Muscle layer of duodenum (tissue), 2 donors: Measurements from ENCODE around the gene STPG1.

Experiments used
- H3K27ac ChIP-seq: one replicate; pipeline ENCODE4 v1.7.0; 2013; ENCODE audit warnings: mild to moderate bottlenecking, low read length
- H3K27me3 ChIP-seq: one replicate; pipeline ENCODE4 v1.7.0; 2013; ENCODE audit warnings: low read depth, mild to moderate bottlenecking, control low read depth, low read length
- H3K36me3 ChIP-seq, 2 donors: one replicate each; pipeline ENCODE4 v1.7.0; 2013; ENCODE audit warnings: low read length in 2 of 2, control low read depth in 1 of 2, mild to moderate bottlenecking in 1 of 2; ENCODE audit not compliant: insufficient read depth in 2 of 2, control insufficient read depth in 1 of 2
- H3K4me1 ChIP-seq, 2 donors: one replicate each; pipeline ENCODE4 v1.7.0; 2013; ENCODE audit warnings: low read length in 2 of 2, mild to moderate bottlenecking in 2 of 2, control low read depth in 1 of 2, moderate library complexity in 1 of 2; ENCODE audit not compliant: insufficient read depth in 2 of 2, control insufficient read depth in 1 of 2
- H3K4me3 ChIP-seq, 2 donors: one replicate each; pipeline ENCODE4 v1.7.0; 2013; ENCODE audit warnings: low read length in 2 of 2, low read depth in 1 of 2, mild to moderate bottlenecking in 1 of 2
- H3K9me3 ChIP-seq, 2 donors: one replicate each; pipeline ENCODE4 v1.7.0; 2013; ENCODE audit warnings: low read length in 2 of 2, control low read depth in 1 of 2, mild to moderate bottlenecking in 1 of 2; ENCODE audit not compliant: control insufficient read depth in 1 of 2
- donor health status: healthy.

STPG1 gene

DNA sequence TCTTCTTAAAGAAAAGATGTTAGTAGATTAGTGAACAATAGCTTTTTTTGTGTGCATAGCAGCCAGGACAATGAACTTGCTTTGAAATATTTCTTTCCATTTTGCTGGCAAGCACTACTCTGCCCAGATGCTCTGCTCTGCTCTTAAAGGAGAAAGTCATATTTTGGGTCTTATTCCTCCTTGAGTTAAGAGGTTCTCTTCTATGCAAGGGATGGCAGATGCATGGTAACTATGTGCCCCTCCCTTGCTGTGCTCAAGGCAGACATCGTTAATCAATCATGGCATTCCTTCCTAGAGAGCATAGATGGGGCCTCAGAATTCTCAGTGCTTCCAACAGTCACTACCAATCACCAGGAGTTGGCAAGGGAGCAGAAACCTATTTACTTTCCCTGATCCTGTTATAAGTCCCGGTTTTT lies 29.7 kb upstream of the STPG1 start:
- no peaks in the 10 kb centered on the region for H3K27me3 ChIP-seq
- H3K36me3 ChIP-seq = peaks cover 8 to 10% of the 10 kb centered on the region in 2 donors
- peaks cover 0 to 21% of the 10 kb centered on the region in 2 donors for H3K4me1 ChIP-seq
- H3K27ac ChIP-seq = no peak overlapping the region
- H3K9me3 ChIP-seq = no peaks in the 10 kb centered on the region
- H3K4me3 ChIP-seq = no peak overlapping the region

DNA sequence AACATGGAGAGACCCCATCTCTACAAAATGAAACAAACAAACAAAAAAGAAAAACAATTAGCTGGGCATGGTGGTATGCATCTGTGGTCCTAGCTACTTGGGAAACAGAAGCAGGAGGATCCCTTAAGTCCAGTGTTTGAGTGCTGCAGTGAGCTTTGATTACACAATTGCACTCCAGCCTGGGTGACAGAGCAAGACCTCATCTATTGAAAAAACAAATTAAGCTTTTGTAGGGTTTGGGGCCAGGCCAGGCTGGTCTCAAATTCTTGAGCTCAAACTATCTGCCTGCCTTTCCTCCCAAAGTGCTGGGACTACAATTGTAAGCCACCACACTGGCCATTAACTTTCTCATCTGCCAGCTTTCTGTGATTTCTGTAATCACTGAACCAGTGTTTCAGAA lies 29.2 kb upstream of the STPG1 start:
- Histone ChIP-seq H3K9me3 (no peaks in the 10 kb centered on the region), H3K27me3 (no peaks in the 10 kb centered on the region), H3K27ac (no peak overlapping the region), H3K36me3 (peaks cover 8 to 10% of the 10 kb centered on the region in 2 donors), H3K4me3 (no peak overlapping the region), H3K4me1 (peaks cover 0 to 21% of the 10 kb centered on the region in 2 donors)

DNA sequence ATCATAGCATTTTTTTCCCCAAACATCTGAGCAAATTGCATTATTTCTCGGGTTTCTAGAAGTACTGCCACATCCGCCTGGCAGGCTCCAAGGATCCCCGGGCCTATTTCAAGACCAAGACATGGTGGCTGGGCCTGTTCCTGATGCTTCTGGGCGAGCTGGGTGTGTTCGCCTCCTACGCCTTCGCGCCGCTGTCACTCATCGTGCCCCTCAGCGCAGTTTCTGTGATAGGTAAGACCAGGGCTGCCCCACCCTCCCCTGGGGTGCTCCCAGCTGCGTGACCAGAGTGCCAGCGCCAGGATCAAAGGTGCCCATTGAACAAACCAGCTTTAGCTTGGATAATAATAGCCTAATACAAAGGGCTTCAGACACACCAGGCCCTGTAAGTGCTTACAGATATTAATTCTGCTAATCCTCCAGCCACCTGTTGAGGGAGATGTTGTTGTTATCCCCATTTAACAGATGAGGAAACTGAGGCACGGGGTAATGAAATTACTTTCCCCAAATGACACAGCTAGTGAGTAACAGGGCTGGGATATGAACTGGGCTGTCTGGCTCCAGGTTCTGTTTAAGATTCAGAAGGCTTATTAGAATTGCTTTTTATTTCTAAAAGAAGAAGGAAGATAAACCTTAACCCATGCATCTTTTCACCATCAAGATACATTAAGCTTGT lies 28.6 kb upstream of the STPG1 start:
- Histone ChIP-seq H3K27ac (no peak overlapping the region), H3K4me1 (peaks cover 0 to 21% of the 10 kb centered on the region in 2 donors), H3K27me3 (no peaks in the 10 kb centered on the region), H3K9me3 (no peaks in the 10 kb centered on the region), H3K36me3 (peaks cover 8 to 10% of the 10 kb centered on the region in 2 donors), H3K4me3 (no peak overlapping the region)

DNA sequence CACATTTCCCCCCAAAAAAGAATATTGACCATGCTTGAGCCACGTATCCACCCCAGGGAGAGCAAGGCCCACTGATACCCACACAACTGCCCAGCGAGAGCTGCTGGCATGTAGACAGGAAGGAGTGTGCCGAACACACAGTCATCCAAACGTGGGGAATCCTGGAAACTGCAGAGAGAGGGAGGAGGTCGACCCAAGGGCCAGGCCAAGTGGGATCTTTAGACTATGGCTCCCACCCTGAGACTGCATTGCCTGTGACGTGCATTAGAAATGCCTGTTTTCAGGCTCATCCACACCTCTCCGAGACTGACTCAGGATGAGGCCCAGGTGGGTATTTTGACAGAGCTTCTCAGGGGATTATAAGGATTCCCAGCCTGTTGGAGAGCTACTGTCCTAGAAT lies 27.9 kb upstream of the STPG1 start:
- Histone ChIP-seq H3K4me1 (peaks cover 0 to 21% of the 10 kb centered on the region in 2 donors), H3K27ac (no peak overlapping the region), H3K4me3 (no peak overlapping the region), H3K36me3 (peaks cover 8 to 10% of the 10 kb centered on the region in 2 donors), H3K27me3 (no peaks in the 10 kb centered on the region), H3K9me3 (no peaks in the 10 kb centered on the region)

DNA sequence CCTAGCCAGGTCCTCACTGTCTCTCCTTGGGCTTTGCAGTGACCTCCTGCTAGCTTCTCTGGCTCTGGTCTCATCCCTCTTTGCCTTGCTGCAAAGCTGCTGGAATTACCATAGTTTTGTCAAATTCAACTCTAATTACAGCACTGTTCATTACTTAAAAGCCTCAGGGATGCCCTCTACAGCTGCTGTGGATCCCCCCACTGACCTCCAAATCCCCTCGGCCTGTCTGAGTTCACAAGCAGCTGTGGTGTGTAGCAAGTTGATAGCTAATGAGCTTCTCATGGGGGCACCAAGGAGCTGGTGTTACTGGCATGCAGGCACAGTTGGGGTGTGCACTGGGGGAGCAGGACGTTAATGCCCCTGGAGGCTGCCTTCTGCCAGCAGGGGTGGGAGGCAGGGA lies 26.9 kb upstream of the STPG1 start:
- peaks cover 8% of the 10 kb centered on the region in 2 donors for H3K36me3 ChIP-seq
- H3K9me3 ChIP-seq = no peaks in the 10 kb centered on the region
- peaks cover 0 to 21% of the 10 kb centered on the region in 2 donors for H3K4me1 ChIP-seq
- H3K27ac ChIP-seq = no peak overlapping the region
- no peak overlapping the region for H3K4me3 ChIP-seq
- no peaks in the 10 kb centered on the region for H3K27me3 ChIP-seq

DNA sequence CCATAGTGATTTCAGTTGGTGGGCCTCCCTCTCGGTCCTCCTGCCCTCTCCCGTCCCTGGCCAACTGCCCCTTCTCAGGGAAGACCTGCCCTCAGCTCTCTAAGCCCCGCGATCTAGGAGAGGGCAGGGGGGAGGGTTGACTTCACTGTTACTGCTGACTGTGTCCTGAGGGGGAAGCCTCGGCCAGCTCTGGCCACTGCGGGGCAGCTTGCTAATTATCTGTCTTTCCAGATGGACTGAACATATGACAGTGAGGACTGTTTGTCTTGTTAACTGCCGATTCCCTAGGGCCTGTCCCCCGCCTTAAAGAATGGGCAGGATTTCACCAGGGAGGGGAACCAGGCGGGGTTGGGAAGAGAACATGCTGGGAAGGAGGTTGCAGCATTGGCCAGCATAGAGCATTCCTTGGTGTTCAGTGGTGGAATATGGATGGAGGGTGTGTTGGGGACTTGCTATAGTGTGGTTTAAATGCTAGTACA lies 24.9 kb upstream of the STPG1 start:
- no peaks in the 10 kb centered on the region for H3K27me3 ChIP-seq
- no peaks in the 10 kb centered on the region for H3K9me3 ChIP-seq
- peaks cover 0 to 18% of the 10 kb centered on the region in 2 donors for H3K4me1 ChIP-seq
- H3K36me3 ChIP-seq = peaks cover 4 to 8% of the 10 kb centered on the region in 2 donors
- H3K4me3 ChIP-seq = no peak overlapping the region
- H3K27ac ChIP-seq = no peak overlapping the region

DNA sequence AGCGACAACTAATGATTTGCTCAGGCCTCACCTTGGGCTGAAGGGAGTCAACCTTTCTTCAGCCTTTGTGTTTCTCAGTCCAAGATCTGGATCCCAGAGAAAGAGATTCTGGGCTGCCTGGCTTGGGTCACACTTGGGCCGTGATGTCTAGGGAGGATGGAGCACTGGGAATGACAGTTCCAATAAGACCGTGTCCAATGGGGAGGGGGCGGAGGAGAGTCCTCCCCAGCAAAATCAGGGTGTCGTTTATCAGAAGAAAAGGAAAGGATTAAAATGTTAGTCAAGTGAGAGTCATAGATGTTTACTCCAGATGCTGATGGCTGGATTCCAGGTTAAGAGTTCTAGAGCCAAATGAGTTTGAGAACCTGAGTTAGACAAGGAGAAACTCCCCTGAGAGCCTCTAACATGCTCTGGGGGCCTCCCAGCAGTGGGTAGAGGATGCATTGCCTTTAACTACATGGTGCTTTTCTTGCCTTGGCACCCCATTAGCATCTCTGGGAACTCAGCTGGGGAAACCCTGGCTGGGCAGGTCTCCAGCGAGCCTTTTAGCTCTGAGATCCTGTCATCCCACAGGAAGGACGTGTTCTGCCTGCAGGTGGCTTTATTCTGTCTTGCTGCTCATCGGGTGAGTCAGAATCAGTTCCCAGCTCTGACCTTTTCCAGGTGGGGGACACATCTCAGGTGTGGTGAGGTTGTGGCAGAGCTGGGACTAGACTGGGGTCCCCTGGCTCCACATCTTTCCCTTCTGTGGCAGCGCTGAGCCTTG lies 24.2 kb upstream of the STPG1 start:
- peaks cover 8% of the 10 kb centered on the region in 2 donors for H3K36me3 ChIP-seq
- no peaks in the 10 kb centered on the region for H3K9me3 ChIP-seq
- no peak overlapping the region for H3K4me3 ChIP-seq
- H3K27ac ChIP-seq = no peak overlapping the region
- no peaks in the 10 kb centered on the region for H3K27me3 ChIP-seq
- peaks cover 0 to 11% of the 10 kb centered on the region in 2 donors for H3K4me1 ChIP-seq

DNA sequence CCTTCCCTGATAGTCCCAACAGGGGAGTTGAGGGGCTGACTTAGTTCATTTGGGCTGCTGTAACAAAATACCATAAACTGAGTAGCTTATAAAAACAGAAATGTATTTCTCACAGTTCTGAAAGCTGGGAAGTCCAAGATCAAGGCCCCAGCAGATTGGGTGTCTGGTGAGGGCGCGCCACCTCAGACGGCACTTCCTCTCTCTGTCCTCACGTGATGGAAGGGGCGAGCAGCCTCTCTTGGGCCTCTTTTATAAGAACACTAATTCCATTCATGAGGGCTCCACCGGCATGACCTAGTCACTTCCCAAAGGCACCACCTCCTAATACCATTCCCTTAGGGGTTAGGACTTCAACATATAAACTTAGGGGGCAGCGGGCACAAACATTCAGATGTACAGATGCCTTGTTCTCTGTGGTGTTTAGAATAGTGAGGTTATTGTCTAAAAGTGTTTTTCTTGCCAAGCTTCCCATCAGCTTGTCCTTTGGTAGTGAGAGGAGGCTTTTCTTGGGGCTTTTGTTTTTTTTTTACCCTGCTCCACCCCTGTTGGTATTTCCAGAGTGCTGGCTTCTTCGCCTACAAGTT lies 22.3 kb upstream of the STPG1 start:
- H3K27me3 ChIP-seq = no peaks in the 10 kb centered on the region
- H3K9me3 ChIP-seq = no peaks in the 10 kb centered on the region
- peaks cover 0 to 7% of the 10 kb centered on the region in 2 donors for H3K4me1 ChIP-seq
- peaks cover 4 to 8% of the 10 kb centered on the region in 2 donors for H3K36me3 ChIP-seq
- no peak overlapping the region for H3K4me3 ChIP-seq
- no peak overlapping the region for H3K27ac ChIP-seq

DNA sequence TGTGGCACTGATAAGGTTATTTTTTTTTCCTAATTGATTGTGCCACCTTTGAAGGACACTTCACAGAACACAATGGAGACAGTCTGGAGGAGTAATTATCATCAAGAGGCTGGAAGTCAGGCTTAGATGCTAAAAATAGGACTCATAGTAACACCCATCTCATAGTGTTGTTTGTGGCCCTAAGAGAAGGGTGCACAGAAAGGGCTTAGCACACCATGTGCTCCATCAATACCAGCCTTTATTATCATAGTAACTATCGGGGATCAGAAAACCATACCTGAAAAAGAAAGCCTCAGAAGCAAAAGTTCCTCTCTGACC lies 13.9 kb upstream of the STPG1 start:
- H3K36me3 ChIP-seq = peaks cover 4 to 7% of the 10 kb centered on the region in 2 donors
- H3K27ac ChIP-seq = no peak overlapping the region
- no peaks in the 10 kb centered on the region for H3K4me1 ChIP-seq
- H3K27me3 ChIP-seq = no peaks in the 10 kb centered on the region
- H3K9me3 ChIP-seq = no peaks in the 10 kb centered on the region
- no peak overlapping the region for H3K4me3 ChIP-seq

DNA sequence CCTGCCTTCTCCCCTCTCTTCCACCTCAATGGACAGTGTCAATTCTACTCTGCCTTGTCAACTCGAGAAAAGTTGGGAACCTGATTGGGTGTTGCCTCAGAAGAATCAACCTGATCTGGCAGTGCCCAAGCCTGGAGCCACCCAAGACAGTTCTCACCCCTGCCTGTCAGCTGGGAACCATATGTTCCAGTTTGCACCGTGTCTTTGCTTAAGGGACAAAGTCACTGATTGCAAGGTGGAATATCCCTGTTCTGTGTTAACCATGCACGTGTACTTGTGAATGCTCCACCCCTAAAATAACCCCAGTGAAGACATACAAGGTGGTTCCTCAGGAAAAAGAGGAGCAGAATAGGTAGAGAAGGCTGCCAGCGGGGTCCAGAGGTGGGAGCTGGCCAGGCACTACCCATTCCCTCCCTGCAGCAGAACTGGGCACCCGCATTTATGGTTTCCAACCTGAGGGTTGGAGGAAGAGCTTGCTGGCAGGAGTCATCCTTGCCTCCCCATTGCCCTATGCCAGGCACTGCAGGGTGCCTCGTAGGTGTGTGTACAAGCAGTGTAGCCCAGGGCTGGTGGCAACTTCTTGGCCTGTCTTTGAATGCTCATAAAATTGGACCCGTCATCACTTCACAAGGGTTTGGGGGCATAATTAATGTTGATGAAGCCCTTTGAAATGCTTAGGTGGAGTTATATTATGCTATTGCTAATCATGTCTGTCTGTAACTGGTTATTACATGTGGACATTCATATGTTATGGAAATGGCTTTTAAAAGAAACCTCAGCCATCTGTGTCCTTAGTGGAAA lies 13.4 kb upstream of the STPG1 start:
- Histone ChIP-seq H3K27me3 (no peaks in the 10 kb centered on the region), H3K4me1 (no peaks in the 10 kb centered on the region), H3K27ac (no peak overlapping the region), H3K9me3 (no peaks in the 10 kb centered on the region), H3K4me3 (no peak overlapping the region), H3K36me3 (peaks cover 9 to 12% of the 10 kb centered on the region in 2 donors)

DNA sequence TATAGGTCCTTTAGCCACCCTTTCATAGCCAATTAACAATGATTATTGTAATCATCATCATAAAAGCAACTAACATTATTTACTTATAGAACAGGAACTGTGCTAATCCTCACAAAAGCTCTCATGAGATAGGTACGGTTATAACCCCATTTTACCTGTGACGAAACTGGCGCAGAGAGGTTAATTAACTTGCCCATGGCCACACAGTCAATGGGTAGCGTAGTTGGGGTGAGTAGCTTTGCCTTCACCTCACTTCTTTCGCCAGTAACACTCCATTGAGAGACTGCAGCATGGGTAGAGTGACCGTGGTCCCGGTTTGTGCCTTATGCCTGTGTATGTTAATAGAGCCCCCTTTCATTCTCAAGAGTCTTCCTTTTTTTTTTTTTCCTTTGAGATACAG lies 12.3 kb upstream of the STPG1 start:
- no peak overlapping the region for H3K27ac ChIP-seq
- H3K36me3 ChIP-seq = peaks cover 11 to 21% of the 10 kb centered on the region in 2 donors
- no peak overlapping the region for H3K4me3 ChIP-seq
- H3K9me3 ChIP-seq = no peaks in the 10 kb centered on the region
- no peaks in the 10 kb centered on the region for H3K27me3 ChIP-seq
- H3K4me1 ChIP-seq = no peaks in the 10 kb centered on the region
